Cardiac fibroblast (primary cell): ENCODE measurements around the gene KLK3.

Experiments
- DNase-seq, 2 donors: peaks; one replicate each; pipeline versions ENCODE4 v3.0.0 to v3.0.0-alpha.2; 2010; ENCODE audit warnings: low read depth in 2 of 2
- H3K4me3 ChIP-seq, 2 donors: replicated peaks in 1 of 2; 1 replicate in 1 of 2; 2 replicates in 1 of 2; pipeline ENCODE4 v1.5.1; 2011; ENCODE audit warnings: low read depth in 2 of 2, low read length in 2 of 2, mild to moderate bottlenecking in 2 of 2, moderate library complexity in 1 of 2
- CTCF ChIP-seq: IDR thresholded peaks from one replicate; pipeline ENCODE4 v1.5.1; 2011; ENCODE audit warnings: low read depth, mild to moderate bottlenecking, low read length, inconsistent platforms

Gene KLK3

GRCh38 chr19:50831026-50831396 is 23.7 kb upstream of the KLK3 start:
- no peak overlapping the region for H3K4me3 ChIP-seq
- no peak for TF ChIP-seq CTCF
- DNase-seq, result no peak

- H3K4me3 ChIP-seq, result no peak overlapping the region
- TF ChIP-seq CTCF, result no peak
- DNase-seq, result no peak
These were observed 22.0 kb upstream of the KLK3 start for GRCh38 chr19:50832666-50833065.

- H3K4me3 ChIP-seq, result no peak within 1 kb of the TSS
- no peak for DNase-seq
- TF ChIP-seq CTCF, result no peak
These were observed 21.5 kb upstream of the KLK3 start, which contains the start of gene KLK15 for GRCh38 chr19:50833117-50833801. Gene KLK15, minus strand, starts transcription at chr19:50833574. Its CDS starts 2,082 bp downstream, at chr19:50831492.

- TF ChIP-seq CTCF, result no peak
- DNase-seq, result no peak
These were observed 20.9 kb upstream of the KLK3 start for GRCh38 chr19:50833802-50834167.

GRCh38 chr19:50835103-50835784 is 19.5 kb upstream of the KLK3 start:
- H3K4me3 ChIP-seq, result peak overlapping the region; percentile 58 to 63
- DNase-seq, result peak in 1 of 2 donors; percentile 6
- TF ChIP-seq CTCF, result no peak

More at GRCh38 chr19:50833802-50834167, 20.9 kb upstream of the KLK3 start:
- no peak overlapping the region for H3K4me3 ChIP-seq

- H3K4me3 ChIP-seq, result peak overlapping the region; percentile 58 to 63
- DNase-seq, result peak; percentile 58 to 60
- no peak for TF ChIP-seq CTCF
These were observed 18.8 kb upstream of the KLK3 start for GRCh38 chr19:50835785-50836542.
